Stimulated activated CD8-positive, alpha-beta memory T cell treated with anti-CD3 and anti-CD28 coated beads, Interleukin-7, amount 100 ng/mL, for 4 hours (primary cell): ENCODE measurements around the gene TREX2.

Experiments used
- DNase-seq, 2 donors: peaks; one replicate each; pipeline ENCODE4 v3.0.0-alpha.2; 2020; ENCODE audit warnings: low read depth in 2 of 2

The TREX2 gene

GRCh38 chrX:153456161-153456560 is 10.3 kb upstream of the TREX2 start:
- DNase-seq, result no peak

DNA sequence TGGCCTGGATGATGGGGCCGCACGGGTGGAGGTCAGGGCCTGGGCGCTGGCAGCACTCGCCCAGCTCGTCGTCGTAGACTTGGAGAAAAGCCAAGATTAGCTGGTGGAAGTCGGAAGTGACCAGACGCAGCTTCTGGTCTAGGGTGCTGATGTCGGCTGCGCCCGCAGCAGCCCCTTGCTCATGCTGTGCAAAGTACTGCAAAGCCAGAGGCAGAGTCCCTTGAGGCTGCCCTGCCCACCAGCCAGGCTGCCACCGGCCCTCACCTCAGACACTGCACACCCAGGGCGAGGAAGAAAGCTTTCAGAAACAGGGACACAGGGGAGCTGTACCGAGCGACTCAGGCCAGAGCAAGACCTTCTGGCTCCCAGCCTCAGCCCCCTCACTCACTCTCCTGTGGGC is 9.7 kb upstream of the TREX2 start:
- DNase-seq, result no peak

DNA sequence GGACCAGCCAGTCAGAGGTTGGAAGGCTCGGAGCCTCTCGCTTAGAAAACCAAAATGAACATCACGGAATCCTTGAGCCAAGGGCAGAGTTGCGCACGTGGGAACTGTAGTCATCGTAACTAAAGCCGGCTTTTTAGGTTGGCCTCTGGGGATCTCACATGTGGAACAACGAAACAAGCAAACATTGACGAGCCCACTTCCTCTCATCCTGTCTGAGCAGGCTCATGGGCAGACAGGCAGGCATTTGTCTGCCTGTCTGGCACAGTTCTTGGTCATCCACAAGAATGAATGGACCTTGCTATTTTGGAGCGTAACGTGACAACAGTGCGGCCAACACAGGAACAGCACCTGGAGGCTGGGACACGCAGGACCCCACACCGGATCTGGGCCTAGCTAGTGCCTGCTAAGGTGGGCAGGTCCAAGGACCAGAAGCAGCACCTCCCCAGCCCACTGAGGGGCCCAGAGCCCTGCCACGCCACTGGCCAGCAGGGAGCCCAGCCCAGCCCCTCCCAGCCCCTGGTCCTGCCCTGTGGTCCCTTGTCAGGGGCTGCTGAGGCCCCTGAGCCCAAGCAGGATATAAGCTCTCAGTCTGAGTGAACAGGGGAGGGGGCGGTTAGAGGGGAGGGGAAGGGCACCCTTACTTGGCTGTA is 9.2 kb upstream of the TREX2 start:
- no peak for DNase-seq

GRCh38 chrX:153450949-153451277 is 5.1 kb upstream of the TREX2 start:
- no peak for DNase-seq

DNA sequence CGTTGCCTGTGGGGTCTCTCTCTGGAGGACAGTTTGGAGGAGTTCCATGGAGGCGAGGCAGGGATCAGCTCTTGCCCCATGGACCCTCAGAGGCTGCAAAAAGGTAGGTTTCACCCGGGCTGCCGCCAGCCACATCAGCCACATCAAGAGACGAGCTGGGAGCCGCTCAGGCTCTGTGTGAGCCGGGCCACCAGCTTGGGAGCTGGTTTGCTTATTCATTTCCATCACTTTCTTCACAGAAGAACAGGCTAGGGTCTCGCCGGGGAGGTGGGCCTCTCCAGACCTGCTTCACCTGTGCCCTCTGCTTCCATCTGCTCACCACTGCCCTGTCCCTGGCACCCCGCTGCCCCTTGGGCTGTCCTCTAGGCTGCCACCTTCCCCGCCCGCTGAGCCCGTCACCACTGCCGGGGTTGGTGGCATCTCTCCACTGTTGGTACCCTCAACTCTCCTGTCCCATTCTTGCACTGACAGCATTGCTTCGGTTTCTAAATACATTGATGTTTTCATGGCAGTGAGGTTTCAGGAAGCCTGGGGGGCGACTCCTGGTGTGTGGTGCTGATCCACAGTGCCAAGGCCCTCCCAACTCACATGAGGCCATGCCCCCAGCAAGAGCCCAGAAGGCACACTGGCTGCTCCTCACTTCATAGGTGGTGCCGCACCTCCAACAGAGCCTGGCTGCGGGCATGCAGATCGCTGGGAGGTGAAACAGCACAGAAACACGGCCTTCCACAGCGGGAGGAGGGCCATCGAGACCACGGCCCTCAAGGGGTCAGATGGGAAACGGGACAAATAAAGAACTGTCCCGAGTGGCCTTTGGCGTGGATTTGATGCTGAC is 4.5 kb upstream of the TREX2 start:
- no peak for DNase-seq

DNA sequence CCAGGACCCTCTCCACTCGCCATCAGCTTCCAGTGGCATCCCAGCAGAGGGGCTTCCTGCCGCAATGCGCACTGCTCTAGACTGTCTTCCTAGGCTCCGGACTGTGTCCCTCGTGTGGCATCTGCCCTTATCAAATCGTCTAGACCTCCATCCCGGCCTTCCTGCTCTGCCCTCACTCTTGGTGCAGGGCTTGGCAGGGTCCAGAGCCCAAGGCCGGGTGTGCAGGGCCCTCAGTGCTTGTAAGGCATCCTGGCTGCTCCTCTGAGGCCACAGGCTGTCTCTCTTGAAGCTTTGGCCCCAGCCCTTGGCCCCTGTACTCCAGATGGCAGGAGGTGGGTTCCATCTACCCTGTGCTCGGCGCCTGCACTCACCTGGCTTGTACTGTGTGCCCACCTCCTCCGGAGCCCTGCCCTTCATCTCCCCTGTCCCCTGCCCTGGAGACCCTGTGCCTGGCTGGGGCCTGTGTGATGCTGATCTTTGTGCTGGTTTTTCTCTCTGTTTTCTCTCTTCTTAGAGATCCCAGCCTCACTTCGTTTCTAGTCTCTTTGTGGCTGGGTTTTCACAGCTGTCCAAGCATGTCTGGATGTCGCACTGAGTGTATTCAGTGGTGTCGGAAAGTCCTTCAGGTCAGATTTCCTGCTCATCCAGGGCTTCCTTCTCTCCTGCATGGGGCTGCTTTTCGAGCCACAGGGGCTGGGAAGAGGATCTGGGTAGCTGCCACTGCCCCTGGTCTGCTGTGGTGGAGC is 3.7 kb upstream of the TREX2 start:
- no peak for DNase-seq

DNA sequence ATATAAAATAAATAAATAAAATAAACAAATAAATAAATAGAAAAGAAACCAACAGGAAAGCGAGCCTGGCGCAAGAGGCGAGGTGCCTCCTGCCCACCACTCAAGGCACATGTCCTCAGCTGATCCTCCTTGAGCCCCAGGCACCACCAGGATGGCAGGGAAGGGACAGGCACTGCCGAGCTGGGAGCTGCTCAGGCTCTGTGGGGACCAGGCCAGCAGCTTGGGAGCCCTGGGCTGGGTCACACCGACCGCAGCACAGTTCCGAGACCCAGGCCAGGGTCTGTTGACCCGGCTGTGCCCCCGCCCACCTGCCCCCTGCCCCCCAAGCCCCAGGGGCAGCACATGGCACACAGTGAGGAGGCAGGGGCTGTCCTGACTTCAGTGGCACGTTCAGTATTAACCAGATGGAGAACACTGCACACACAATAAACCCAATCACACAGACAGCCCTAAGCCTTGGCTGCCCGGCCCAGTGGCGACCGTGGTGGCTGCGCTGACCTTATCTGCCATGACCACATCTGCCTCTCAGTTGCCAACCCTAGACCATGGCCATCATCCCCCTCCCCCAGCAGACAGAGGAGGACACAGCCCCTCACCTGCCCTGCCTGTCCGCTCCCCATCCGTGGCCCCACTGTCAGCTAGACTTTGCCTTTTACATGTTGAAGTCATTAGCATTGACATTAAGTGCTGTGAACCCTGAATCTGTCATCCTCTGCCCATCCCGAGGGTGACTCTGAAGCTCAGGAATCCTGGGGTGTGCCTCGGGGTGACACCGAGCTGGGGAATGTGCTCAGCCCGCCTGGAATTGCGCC is 2.9 kb upstream of the TREX2 start:
- DNase-seq, result no peak

DNA sequence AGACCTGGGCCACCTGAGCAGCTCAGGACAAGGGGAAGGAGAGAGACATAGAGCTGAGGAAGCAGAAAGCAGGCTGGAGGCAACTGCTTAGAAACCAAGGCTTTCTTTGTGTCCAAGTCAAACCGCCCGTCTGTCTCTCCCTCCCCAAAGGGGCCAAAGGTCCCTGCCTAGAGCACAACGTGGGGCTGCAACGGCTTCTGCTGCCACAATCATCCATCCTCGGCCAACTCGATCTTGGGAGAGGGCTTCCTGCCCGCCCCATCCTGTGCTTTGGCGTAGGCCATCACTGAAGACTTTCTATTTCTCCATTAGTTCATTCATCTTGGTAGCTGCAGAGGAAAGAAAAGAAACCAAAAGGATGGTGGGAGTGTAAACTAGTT is 1.7 kb upstream of the TREX2 start:
- DNase-seq, result no peak

DNA sequence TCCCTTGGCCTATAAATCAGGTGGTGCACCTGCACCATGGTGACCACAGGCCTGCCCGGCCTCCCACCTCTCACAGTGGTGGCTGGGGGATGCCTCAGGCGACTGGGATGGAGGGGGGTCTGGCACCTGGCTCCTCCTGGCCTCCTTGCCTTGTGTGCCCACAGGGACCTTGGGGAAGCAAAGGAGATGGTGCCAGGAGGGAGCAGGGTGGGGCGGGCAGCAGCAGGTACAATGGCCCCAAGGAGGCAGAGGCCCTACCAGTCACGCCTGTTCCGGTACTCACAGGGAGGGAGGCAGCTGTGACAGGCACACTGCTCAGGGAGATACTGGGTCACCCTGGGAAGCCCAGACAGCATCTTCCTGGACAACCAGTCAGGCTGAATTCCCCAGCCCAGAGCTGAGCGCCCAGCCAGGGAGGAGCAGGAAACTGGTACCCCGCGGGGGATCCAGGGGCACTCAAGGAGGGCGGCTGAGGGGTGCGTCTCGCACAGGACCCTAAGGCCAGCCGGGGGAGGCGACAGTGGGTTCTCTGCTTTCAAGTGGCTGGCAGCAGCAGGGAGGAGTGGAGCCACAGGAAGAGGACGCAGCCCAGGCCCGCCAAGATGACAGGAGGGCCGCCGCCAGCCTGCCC is 1.2 kb upstream of the TREX2 start:
- DNase-seq, result no peak

DNA sequence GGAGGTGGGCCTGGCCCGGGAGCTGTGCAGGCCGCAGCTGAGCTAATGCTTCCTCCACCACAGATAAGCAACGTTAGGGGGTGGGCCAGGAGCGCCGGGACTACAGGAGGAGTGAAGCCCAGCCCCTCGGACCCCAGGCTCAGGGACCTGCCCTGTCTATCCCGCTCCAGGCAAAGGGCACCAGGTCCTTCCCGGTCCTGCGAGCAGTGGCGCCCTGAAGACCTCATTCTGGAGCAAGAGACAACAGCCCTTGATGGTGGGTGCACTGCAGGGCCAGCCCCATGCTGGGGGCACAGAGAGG is 730 bp upstream of the TREX2 start:
- no peak for DNase-seq

GRCh38 chrX:153445106-153445855 is 575 bp downstream of the TREX2 start:
- DNase-seq, result no peak

- DNase-seq, result no peak
These were observed 1.4 kb downstream of the TREX2 start for GRCh38 chrX:153444333-153445011.

DNA sequence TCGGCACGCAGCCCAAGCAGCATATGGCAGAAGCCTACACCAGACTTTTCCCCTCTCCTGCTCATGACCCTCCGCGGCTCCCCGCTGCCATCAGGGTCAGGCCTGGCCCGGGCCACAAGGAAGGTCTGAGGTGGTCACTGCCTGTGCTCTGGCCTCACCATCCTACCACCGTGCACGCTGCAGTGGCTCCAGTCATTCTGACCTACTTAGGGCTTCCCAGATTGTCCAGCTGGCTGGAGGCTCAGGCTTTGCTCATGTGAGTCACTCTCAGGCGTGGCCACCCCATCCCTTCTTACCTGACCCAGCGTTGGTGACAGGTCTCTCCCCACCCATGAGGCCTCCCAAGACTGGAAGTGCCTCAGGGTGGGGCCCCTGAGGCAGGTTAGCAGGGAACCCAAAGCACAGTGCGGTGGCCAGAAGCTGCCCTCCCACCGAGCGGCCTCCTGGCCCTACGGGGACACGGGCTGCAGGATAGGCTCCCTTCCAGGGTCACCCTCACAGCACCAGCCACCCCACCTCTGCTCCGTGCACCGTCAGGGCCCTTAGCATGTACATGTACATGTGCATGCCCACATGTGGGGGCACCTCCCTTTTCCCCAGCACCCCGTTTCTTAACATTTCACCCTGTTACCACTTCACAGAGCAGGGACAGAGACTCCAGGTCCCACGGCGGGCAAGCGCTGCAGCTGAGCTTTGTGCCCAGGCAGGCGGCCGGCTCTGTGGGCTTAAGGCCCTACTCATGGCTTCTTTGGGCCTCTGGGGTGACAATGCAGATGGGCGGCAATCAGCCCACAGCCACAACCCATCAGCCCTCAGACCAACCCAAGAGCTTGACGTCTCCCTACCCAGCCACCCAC is 2.2 kb downstream of the TREX2 start:
- DNase-seq, result no peak

DNA sequence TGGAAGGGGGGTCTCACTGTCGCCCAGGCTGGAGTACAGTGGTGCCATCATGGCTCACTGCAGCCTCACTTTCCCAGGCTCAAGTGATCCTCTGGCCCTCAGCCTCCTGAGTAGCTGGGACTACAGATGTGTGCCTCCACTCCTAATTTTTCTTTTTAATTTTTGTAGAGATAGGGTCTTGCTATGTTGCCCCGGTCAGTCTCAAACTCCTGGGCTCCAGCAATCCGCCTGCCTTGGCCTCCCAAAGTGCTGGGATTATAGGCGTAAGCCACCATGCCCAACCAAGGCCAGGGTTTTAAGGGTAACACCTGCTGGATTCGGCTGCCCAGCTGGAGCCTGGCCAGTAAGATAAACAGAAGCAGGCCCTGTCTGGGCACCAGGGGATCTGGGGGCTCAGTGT is 3.4 kb downstream of the TREX2 start:
- no peak for DNase-seq

DNA sequence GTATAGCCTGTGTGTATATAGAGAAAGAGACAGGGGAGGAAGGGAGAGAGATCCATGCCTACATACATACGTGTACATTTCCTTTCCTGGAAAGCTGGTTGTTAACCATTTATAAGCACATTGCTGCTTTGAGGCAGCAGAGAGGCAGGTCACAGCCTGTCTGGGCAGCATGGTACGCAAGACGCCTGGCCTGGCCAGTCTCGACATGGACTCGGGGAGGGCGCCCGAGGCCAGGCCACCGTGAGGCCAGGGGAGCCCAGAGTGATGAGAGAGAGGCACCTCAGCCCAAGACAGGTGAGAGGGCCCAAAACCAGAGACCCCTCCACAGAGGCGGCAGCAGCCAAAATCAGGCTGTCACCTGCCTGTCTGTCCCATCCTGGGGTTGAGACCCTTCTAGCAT is 3.9 kb downstream of the TREX2 start:
- DNase-seq, result no peak

DNA sequence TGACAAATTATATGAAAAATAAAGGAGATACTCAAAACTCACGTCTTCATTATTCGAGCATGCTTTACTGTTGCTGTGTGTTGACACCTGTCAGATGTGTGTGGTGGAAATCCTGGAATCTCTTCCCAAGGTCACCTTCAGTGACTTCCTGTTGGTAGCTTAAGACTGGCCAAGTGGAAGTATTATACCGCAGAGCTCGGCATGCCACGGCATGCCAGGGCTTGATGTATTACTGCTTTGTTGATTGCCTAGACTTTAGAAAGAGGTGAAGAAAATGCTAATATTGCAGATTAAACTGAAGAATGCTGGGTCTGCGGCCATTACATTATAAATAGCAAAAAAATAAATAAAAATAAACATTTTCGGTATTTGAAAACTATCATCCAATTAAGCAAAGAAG is 4.6 kb downstream of the TREX2 start:
- DNase-seq, result no peak

DNA sequence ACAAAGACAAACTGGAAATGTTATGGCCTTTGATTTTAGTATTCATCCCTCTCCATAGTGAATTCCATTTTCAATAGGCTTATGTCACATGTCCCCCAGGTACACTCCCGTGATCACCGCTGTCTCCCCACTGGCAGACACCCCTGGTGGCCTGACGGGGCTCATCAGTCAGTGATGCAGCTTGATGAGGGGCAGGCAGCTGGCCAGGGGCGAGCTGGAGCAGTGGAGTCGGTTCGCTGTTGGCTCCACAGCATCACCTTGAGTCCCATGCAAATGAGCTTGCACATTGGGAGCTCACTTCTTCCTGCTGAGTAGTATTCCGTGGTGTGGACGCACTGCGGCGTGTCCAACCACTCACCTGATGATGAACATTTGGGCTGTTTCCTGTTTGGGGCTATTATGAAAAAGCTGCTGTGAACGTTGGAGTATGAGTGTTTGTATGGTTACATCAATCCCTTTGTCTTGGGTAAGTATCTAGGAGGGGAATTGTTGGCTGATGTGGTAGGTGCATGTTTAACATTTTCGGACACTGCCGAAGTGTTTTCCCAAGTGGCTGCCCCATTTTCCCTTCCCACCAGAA is 5.2 kb downstream of the TREX2 start:
- DNase-seq, result no peak

DNA sequence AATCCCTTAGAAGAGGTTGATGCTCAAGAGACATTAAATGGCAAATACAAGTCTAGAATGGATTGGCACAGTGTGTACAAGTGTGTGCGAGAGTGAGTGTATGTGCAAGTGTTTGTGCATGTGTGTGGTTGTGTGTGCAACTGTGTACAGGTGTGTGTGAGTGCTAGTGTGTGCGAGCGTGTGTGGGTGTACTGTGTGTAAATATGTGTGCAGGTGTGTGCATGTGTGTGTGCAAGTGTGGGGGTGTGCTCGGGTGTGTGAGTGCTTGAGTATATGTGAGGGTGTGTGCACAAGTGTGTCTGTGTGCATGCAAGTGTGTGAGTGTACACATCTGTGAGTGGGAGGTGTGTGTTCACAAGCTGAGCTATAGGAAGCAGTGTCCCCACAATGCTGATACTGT is 5.9 kb downstream of the TREX2 start:
- DNase-seq, result no peak

GRCh38 chrX:153438532-153438931 is 7.3 kb downstream of the TREX2 start:
- DNase-seq, result no peak
